HG03469 (cell line): ENCODE measurements around the gene CHKB.
"Not testable (repeated sequence)": the region's sequence is repeated elsewhere in the genome, so short reads cannot be mapped to it uniquely, and the experiment has no call there.

Experiments used
- ATAC-seq: cut with Tn5 transposase; IDR thresholded peaks from one replicate; pipeline ENCODE4 v1.9.1; 2021; ENCODE audit warnings: mild to moderate bottlenecking, moderate library complexity, moderate number of reproducible peaks; ENCODE audit not compliant: unreplicated experiment

Gene CHKB

DNA sequence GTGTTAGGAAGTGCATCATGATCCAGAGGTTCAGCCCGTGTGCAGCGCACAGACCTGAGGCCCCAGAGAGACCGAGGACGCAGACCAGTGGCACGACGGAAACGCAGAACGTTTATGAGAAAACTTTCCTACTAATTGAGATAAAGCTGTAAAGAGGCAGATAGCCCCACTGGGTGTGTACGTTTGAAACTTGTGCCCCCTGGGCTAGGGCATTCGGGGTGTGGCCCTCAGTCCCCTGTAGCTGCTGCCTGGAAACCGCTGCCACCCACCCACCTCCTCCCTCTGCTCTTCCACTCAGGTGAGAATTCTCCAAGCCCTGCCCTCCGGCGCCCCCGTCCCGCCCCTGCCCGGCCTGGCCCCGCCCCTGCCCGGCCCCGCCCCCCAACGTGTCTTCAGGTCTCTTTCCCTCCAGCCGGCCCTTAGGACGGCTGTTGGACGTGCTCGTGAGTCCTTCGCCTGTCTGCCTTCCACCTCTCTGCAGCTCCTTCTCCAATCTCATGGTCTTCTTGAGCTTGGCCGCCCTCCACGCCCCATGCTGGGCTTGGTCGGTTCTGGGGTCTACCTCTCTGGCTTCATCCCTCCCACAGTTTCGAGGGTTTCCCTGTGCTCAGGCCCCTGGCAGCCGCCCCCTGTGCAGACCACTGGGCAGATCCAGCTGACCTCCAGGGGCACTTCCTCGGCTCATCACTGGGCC lies 30.0 kb upstream of the CHKB start:
- ATAC-seq: no peak

DNA sequence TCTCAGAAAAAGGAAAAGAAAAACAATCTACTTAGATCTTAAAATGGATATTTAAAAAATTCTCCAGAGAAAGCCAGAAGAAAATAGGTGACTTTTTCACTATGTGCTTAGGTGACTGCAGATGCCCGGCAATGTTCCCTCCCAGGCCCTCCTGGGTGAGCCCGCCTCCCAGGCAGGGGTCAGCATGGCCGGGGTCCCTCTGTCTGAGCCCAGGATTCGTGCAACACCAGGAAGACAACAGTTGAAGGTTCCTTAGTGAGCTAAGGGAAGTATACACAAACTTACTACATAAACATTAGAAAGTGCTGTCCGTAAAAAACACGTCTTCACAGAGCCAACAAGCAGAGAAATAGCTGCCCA lies 29.5 kb upstream of the CHKB start:
- ATAC-seq: no peak

GRCh38 chr22:50611341-50612060 lies 28.9 kb upstream of the CHKB start:
- no peak for ATAC-seq

GRCh38 chr22:50610581-50610980 lies 27.9 kb upstream of the CHKB start:
- no peak for ATAC-seq

- no peak for ATAC-seq
Observed at GRCh38 chr22:50610041-50610451, 27.4 kb upstream of the CHKB start.

DNA sequence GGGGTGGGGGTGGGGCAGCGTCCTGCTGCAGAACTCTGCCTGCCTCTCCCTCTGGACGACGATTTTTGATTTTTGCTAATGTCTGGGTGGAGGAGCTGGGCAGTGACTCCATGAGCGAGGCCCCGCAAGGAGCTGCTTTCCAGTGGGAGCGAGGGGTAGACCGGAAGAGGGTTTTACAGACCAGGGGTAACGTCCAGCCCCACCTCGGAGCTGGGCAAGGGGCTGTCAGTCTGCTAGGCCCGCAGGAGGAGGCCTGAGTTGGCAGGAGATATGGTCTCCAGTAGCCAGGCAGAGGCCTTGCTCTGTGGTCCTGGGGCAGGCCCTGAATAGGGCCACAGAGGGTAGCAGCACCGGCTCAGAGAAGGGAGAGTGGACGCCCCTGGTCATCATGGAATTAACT lies 26.9 kb upstream of the CHKB start:
- no peak for ATAC-seq

DNA sequence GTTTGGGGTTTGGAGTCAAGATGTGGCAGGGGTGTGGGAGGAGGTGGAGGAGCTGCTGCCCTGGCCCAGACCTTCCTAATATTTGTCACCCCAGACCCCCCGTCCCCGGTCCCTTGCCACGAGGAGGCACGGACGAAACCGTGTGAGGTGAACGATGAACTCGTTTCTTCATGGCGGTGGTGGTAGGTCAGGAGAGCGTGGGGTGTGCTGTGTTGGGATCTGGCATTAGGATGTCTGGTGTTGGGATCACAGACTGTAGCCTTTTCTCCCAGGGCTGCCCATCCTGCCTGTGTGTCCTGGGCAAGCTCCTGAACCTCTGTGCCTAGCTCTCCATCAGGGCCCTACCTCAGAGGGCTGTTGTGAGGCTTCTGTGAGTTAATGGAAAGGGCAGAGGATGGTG lies 26.3 kb upstream of the CHKB start:
- no peak for ATAC-seq

DNA sequence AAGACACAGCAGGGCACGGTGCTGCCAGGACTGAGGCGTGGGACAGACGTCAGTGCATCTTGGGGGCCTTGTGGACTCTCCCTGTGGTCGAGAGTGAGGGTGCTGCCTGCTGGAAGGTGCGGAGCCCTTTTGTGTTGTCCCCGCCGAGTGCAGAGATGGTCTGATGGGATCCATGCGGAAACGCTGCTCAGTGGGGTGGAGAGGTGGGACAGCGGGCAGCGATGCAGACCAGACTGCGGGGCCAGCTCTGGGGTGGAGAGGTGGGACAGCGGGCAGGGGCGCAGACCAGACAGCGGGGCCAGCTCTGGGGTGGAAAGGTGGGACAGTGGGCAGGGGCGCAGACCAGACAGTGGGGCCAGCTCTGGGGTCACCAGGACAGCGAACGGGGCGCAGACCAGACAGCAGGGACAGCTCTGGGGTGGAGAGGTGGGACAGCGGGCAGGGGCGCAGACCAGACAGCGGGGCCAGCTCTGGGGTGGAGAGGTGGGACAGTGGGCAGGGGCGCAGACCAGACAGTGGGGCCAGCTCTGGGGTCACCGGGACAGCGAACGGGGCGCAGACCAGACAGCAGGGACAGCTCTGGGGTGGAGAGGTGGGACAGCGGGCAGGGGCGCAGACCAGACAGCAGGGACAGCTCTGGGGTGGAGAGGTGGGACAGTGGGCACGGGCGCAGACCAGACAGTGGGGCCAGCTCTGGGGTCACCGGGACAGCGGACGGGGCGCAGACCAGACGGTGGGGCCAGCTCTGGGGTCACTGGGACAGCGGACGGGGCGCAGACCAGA lies 25.6 kb upstream of the CHKB start:
- not testable (repeated sequence) for ATAC-seq

- ATAC-seq: no peak
Observed at GRCh38 chr22:50607659-50608020, 25.0 kb upstream of the CHKB start.

DNA sequence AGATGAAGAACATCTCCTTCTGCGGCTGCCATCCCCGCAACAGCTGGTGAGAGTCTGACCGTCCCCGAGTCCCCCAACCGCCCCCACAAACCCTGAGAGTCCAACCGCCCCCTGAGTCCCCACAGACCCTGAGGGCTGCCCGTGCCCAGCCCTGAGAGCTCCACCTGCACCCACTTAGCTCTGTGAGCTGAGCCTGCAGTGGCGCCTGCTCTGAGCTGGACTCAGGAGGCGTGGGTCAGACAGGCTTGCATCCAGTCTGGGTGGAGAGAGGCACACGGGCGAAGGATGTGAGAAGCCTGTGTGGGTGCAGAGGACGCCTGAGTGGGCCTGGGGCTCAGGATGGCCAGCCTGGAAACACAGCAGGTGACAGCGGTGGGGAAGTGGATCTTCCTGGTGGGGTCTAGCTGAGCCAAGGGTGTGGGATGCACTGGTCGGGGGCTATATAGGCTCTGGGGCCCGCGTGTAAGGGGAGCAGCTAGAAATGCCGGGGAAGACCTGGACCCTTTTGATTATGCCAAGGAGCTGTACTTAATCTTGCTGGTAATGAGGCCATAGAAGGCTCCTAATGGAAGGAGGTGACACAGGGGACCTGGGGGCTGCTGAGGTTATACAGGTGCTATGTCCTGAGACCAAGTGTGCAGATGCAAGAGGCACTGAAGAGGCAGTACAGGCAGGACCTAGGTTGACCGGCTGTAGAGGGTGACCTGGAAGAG lies 24.5 kb upstream of the CHKB start:
- no peak for ATAC-seq

DNA sequence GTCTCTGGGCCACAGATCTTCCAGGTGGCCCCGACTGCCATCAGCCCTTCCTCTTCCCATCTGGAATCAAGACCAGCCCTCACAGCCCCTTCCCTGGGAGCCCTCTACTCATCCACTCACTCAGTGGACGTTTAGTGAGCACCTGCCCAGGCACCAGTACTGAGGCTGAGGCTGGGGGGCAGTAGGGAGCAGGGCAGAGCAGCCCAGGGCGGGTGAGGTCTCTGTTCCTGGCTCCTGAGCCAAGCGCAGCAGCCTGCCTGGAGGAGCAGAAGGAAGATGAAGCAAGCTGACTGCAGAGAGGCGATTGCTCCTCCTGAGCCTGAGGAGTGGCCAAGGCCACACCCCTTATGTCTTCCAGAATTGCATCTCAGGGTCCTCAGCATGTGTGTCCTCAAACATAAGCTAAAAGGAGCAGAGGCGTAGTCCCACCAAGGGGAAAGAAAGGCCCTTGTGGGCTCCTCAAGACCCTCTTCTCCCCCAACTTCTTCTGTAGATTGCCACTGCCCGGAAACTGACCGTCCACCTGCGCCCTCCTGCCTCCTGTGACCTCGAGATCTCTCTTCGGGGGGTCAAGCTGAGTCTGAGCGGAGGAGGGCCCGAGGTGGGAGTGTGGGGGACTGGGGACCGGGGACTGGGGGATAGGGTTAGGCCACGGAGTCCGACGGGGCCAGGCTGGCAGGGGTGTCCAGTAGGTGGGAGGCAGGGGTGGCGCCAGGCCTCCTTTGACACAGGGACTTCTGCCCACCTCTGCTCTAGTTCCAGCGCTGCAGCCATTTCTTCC lies 23.7 kb upstream of the CHKB start:
- ATAC-seq: no peak

GRCh38 chr22:50605613-50606074 lies 23.0 kb upstream of the CHKB start:
- no peak for ATAC-seq

DNA sequence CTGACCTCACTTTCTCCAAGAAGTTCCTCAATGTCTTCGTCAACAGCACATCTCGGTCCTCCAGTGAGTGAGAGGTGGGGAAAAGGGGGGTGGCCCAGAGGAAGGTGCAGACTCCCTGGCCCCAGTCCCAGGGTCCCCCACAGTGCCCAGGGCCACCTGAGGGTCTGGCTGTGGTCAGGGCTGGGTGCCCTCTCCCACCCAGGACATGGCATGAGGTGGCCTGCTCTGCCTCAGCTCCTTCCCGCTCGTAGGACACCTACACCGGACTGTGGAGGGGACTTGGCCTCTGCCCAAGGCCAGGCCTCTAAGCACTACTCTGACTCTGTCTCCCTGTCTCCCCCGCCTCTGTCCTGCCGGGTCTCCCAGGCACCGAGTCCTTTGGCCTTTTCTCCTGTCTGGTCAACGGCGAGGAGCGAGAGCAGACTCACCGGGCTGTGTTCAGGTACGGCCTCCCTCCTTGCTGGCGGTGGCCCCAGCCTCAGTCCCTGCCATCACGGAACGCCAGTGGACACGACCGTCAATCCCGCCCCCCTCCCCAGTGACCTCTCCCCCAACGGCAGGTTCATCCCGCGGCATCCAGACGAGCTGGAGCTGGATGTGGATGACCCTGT lies 22.5 kb upstream of the CHKB start:
- ATAC-seq: no peak

DNA sequence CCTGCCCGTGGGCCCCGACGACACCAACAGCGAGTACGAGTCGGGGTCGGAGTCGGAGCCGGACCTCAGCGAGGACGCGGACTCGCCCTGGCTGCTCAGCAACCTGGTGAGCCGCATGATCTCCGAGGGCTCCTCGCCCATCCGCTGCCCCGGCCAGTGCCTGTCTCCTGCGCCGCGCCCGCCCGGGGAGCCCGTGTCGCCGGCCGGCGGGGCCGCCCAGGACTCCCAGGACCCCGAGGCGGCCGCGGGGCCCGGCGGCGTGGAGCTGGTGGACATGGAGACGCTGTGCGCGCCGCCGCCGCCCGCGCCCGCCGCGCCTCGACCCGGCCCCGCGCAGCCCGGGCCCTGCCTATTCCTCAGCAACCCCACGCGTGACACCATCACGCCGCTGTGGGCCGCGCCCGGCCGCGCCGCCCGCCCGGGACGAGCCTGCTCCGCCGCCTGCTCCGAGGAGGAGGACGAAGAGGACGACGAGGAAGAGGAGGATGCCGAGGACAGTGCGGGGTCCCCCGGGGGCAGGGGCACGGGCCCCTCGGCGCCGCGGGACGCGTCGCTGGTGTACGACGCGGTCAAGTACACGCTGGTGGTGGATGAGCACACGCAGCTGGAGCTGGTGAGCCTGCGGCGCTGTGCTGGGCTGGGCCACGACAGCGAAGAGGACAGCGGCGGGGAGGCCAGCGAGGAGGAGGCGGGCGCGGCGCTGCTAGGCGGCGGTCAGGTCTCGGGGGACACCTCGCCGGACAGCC lies 21.8 kb upstream of the CHKB start:
- no peak for ATAC-seq

DNA sequence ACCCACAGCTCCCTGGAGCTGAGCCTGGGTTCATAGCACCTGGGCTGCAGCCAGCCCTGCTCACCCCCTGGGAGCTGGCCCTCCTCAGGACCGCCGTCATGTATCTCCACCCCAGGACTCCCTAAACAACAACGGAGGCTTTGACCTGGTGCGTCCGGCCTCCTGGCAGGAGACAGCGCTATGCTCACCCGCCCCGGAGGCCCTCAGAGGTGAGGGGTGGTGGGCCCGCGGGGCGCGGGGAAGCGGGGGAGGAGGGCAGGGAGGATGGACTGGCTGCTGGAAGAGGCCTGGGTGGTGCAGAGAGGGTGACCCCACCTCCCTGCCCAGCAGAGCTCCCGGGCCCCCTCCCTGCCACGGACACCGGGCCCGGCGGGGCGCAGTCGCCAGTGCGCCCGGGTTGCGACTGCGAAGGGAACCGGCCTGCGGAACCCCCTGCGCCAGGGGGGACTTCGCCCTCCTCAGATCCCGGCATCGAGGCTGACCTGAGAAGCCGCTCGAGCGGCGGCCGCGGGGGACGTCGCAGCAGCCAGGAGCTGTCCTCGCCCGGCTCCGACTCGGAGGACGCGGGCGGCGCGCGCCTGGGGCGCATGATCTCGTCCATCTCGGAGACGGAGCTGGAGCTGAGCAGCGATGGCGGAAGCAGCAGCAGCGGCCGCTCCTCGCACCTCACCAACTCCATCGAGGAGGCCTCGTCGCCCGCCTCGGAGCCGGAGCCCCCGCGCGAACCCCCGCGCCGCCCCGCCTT lies 21.0 kb upstream of the CHKB start:
- ATAC-seq: no peak

GRCh38 chr22:50602338-50602700 lies 19.7 kb upstream of the CHKB start:
- no peak for ATAC-seq

DNA sequence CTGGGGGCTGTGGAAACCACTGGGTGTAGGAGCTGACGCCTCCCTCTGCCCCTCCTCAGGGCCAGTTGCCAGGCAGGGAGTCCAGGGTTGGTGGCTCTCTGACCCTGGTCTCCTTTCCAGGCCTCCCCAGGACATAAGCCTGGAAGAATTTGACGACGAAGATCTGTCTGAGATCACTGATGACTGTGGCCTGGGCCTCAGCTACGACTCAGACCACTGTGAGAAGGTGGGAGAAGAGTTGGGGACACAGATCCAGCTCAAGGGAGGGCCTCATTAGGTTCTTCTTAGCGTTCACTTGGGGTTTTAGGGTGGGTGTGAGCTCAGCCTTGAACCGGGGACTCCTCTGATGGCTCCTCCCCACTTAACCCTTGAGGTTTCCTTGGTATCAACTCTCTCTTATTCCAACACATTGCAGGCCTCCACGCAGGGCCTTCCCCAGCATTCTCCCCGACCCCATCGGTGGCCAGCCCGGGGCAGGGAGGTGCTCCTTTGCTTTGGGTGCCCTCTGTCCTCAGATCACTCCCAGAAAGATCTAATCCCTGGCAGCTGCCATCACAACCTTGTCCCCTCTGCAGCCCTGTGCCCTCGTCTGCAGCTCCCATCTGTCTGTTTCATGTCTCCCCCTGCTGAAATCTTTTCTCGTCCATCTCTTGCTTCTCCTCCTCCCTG lies 19.2 kb upstream of the CHKB start:
- ATAC-seq: no peak

DNA sequence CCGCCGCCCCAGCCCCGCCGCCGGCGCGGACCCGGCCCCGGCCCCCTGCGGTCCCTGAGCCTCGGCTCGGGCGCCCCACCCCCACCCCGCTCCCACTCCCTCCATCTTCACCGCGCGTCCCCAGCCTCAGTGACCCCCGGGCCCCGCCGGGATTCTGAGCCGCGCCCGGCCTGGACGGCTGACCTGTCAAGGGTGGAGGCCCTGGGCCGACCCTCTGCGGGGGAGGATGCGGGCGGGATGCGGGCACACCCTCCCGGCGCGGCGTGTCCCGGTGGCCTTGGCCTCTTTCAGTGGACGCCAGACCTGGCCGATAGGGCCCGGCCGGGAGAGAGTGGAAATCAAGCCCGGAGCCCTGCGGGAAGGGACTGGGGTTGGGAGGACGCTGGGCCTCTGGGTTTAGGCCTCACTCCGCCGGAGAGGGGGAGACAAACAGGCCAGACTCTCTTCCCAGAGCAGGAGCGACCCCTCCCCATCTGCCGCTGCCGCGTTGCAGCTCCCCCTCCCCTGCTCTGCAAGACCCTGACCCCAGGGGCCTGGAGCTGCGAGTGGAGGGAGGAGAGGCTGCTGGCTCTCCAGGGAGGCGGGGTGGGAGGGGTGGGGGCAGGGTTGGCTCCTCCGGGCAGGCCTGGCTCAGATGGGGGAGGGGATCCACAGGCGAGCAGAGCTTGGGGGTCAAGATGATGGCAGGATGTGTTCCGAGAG lies 18.5 kb upstream of the CHKB start:
- ATAC-seq: no peak
